ENCODE results near the gene ABHD15.
A peak's percentile ranks its signal among the peaks of the same experiment; 100 is the strongest.

Gene ABHD15, protein sequence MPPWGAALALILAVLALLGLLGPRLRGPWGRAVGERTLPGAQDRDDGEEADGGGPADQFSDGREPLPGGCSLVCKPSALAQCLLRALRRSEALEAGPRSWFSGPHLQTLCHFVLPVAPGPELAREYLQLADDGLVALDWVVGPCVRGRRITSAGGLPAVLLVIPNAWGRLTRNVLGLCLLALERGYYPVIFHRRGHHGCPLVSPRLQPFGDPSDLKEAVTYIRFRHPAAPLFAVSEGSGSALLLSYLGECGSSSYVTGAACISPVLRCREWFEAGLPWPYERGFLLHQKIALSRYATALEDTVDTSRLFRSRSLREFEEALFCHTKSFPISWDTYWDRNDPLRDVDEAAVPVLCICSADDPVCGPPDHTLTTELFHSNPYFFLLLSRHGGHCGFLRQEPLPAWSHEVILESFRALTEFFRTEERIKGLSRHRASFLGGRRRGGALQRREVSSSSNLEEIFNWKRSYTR

DNA sequence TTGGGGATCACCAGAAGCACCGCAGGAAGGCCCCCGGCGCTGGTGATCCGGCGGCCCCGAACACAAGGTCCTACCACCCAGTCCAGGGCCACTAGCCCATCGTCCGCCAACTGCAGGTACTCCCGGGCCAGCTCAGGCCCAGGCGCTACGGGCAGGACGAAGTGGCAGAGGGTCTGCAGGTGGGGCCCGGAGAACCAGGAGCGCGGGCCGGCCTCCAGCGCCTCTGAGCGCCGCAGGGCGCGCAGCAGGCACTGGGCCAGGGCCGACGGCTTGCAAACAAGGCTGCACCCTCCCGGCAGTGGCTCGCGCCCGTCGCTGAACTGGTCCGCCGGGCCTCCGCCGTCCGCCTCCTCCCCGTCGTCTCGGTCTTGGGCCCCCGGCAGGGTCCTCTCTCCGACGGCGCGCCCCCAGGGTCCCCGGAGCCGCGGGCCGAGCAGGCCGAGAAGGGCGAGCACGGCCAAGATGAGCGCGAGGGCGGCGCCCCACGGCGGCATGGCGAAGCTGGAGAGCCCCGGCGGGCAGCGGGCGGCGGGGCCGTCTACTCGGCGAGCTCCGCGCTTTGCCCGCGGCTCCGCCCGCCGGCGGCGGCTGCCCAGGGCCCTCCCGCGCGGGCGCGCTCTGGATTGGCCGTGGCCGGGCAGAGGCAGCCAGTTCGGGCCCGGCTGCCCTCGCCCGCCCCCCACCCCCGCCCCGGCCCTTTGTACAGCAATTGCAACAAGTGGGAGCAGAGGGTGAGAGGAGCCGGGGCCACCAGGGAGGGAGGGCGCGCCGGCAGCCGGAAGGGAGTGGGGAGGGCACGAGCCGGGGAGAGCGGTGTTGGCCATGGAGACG is at the start of gene ABHD15:
Gene ABHD15, minus strand, starts transcription at position 565 of the 831 bp plus-strand sequence. Its CDS starts 71 bp downstream, at position 494.
- H3K4me3 ChIP-seq (ENCODE audit: low read depth, low read length): peak within 1 kb of the TSS; percentile 74
- peak; percentile 58 for DNase-seq (ENCODE audit: low read depth)
- TF ChIP-seq, protein P1, sequence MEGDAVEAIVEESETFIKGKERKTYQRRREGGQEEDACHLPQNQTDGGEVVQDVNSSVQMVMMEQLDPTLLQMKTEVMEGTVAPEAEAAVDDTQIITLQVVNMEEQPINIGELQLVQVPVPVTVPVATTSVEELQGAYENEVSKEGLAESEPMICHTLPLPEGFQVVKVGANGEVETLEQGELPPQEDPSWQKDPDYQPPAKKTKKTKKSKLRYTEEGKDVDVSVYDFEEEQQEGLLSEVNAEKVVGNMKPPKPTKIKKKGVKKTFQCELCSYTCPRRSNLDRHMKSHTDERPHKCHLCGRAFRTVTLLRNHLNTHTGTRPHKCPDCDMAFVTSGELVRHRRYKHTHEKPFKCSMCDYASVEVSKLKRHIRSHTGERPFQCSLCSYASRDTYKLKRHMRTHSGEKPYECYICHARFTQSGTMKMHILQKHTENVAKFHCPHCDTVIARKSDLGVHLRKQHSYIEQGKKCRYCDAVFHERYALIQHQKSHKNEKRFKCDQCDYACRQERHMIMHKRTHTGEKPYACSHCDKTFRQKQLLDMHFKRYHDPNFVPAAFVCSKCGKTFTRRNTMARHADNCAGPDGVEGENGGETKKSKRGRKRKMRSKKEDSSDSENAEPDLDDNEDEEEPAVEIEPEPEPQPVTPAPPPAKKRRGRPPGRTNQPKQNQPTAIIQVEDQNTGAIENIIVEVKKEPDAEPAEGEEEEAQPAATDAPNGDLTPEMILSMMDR (conservative IDR thresholded peaks at IDR 0.05; ENCODE audit: low read depth, low read length): no peak

DNA sequence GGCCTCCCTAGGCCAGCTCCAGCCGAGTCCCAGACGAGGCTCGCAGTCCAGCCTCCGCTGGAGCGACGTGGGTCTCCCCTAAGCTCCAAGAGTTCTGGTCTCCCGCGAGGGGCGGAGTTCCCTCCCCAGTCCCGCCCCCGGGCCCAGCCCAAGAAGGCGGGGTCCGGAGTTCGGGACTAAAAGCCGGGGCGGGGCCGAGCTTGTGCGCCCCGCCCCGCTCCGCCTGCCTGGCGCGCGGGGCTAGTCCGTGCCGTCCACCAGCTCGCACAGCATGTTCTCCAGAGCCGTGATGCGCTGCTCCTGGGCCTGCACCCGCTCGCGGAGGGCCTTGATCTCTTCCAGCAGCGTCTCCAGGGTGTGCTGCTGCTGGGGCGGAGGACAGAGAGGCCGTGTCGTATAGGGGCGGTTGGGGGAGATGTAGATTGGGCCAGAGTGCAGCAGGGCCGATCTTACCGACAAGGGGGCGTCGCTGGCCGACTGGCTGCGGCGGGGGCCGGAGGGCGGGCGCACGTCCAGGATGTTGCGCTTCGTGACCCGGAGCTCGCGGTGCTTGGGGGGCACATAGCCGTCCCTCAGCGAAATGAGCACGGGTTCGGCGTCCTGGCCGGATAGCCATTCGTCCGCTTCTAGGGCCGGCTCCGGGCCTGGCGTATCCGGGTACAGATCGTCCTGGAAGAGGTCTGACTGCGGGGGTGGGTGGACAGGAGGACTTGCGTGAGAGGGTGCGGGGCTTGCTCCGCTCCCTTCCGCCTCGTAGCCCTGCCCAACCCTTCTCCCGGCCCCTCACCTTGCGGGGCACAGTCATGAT is 48.9 kb upstream of the ABHD15 start:
- TF ChIP-seq, protein P1 (conservative IDR thresholded peaks at IDR 0.05; ENCODE audit: low read depth, low read length): peak; percentile 0
- peak overlapping the region; percentile 47 for H3K4me3 ChIP-seq (ENCODE audit: low read depth, low read length)

DNA sequence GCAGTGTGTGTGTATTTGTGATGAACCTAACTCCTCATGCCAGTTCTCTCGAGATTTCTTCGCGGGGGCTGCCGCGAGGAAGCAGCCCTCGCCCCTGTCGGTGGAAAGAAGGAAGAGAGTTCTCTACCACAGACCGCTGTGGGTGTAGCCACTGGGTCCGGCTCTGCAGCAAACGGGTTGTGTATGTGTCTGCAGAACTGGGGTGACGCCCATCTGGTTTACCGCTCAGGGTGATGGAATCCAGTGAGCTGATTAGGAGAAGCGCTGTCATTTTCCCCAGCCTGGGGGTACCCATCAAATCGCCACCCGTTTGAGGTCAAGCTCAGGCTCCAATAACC is 48.2 kb upstream of the ABHD15 start:
- TF ChIP-seq, protein P1 (conservative IDR thresholded peaks at IDR 0.05; ENCODE audit: low read depth, low read length): peak; percentile 5
- peak overlapping the region; percentile 47 for H3K4me3 ChIP-seq (ENCODE audit: low read depth, low read length)
- DNase-seq (ENCODE audit: low read depth): peak; percentile 62

More for the DNA sequence above, 48.9 kb upstream of the ABHD15 start:
- DNase-seq (ENCODE audit: low read depth): peak; percentile 92

DNA sequence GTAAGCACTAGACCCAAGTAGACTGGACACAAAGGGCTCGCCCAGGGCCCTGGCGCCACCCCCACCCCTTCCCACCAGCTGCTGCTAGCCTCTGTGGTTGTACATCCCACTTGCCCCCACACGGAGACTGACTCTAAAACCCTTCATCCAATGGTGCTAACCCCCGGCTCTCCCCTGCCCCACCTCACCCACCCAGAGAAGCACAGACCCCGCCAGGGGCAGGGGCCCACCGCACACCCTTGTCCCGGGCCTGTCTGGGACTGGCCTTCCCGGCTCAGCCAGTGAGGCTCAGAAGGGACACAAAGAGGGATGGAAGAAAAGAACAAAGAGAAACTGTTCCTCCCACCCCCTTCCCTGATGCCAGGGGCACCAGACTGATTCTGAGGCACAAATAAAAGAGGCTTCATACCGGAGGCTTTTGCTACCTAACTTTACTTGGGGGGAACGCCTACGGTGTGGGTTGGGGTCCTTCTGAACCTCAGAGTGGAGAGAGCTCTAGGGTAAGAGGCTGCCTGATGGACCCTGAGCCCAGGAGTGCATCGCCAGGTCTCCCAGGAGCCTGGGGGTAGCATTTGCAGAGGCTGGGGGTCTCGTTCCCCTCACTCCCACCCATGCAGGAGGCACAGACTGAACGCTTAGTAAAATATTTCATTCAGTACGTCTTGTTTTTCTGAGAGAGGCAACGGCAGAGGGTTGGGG is 47.7 kb upstream of the ABHD15 start:
- no peak for DNase-seq (ENCODE audit: low read depth)
- TF ChIP-seq, protein P1 (conservative IDR thresholded peaks at IDR 0.05; ENCODE audit: low read depth, low read length): no peak
- no peak overlapping the region for H3K4me3 ChIP-seq (ENCODE audit: low read depth, low read length)

DNA sequence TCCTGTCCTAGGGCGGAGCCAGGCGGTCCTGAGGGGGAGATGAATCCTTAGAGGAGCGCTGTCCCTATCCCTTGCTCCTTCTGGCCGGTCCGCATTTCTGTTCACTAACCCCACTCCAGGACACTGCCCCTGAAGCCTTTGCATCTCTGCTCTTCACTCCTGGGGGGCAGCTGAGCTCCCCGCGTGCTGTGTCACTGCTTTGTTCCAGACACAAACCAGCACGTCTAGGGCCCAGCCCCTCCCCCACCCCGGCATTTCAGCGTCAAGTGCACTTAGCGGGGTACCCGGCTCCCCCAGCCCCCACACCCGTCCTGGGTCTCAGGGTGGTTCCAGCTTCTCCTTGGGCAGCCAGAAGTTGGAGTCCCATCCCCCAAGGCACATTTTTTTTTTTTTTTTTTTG is 47.0 kb upstream of the ABHD15 start:
- H3K4me3 ChIP-seq (ENCODE audit: low read depth, low read length): peak overlapping the region; percentile 42
- TF ChIP-seq, protein P1 (conservative IDR thresholded peaks at IDR 0.05; ENCODE audit: low read depth, low read length): no peak
- no peak for DNase-seq (ENCODE audit: low read depth)

DNA sequence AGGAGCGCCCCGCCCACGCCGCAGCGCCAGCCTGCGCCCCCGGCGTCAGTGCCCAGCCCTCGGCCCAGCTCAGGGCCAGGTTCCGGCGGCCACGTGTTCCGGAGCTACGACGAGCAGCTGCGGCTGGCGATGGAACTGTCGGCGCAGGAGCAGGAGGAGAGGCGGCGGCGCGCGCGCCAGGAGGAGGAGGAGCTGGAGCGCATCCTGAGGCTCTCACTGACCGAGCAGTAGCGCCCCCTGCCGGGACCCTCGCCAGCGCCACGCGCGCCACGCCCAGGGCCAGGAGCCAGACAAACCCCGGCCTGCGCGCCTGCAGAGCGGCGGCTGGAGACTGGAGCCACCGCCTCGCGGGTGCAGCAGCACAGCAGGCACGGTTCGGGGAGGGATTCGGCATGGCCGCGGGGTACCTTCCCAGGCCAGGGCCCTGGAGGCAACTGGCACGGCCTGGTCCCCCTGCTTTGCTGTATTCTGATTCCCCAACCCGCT is 46.6 kb upstream of the ABHD15 start:
- TF ChIP-seq, protein P1 (conservative IDR thresholded peaks at IDR 0.05; ENCODE audit: low read depth, low read length): peak; percentile 66
- H3K4me3 ChIP-seq (ENCODE audit: low read depth, low read length): peak overlapping the region; percentile 42
- peak; percentile 93 for DNase-seq (ENCODE audit: low read depth)

Measured in choroid plexus epithelial cell (primary cell).